Keratinocyte (primary cell): ENCODE measurements around the gene TBCE.

ENCODE experiments used
- CTCF ChIP-seq, 3 experiments: IDR thresholded peaks in 1 of 3; conservative IDR thresholded peaks in 1 of 3; optimal IDR thresholded peaks in 1 of 3; 2 replicates in 2 of 3; 3 replicates in 1 of 3; pipeline versions ENCODE3 to v1.5.1; 2011; ENCODE audit warnings: low read length in 3 of 3, mild to moderate bottlenecking in 3 of 3, moderate library complexity in 2 of 3, control low read depth in 1 of 3, inconsistent platforms in 1 of 3; ENCODE audit not compliant: insufficient read depth in 2 of 3; ENCODE audit errors: extremely low read depth in 1 of 3
- EZH2 ChIP-seq: IDR thresholded peaks from one replicate; pipeline ENCODE4 v1.6.1; 2012; ENCODE audit warnings: inconsistent platforms, mild to moderate bottlenecking, low read length, moderate library complexity

DNA sequence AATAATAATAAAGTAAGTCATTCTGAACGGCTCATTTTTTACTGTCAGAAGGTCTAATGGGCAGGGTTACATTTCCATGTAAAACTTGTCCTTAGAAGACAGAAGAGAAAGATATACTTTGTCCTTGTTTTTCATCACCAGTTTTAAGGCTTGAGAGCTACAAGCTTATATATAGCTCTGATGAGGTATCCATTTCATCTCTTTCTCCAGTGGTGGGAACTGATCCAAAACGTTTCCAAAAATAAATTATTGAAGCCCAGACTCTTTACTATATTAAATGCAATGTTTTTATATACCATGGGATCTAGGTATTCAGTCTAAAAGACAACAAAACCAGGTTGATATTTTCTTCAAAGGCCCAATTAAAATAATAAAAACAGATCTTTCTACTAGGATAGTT is 128.3 kb downstream of the TBCE start:
- TF ChIP-seq CTCF (optimal IDR thresholded peaks at IDR 0.05 in 1 of 3, IDR thresholded peaks at IDR 0.05 in 1 of 3, conservative IDR thresholded peaks at IDR 0.05 in 1 of 3; ENCODE audit: extremely low read depth in 1 of 3, insufficient read depth in 2 of 3, low read length in 3 of 3): no peak
- no peak for TF ChIP-seq EZH2
